ENCODE data around the gene BABAM2.
"Not testable (repeated sequence)": the region's sequence is repeated elsewhere in the genome, so short reads cannot be mapped to it uniquely, and the experiment has no call there.

BABAM2 gene

DNA sequence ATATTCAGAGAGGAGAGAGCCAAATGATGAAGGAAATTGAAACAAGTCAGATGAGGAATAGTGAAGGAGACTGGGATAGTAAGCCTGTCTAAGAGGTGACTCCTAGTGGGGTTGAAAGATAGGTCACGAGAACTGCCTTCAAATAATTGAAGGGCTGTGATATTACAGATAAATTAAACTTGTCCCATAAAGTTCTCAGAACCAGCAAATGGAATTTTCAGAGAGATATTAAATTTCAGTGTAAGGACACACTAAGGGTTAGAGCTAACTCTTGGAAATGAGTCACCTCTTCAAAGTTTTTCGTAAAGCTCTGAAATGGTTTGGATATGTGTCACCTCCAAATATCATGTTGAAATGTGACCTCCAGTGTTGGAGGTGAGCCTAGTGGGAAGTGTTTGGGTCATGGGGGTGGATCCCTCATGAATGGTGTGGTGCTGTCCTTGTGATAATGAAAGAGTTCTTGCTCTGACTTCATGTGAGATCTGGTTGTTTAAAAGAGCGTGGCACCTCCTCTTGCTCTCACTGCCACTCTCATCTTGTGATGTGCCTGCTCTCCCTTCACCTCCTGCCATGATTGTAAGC lies 87.3 kb downstream of the BABAM2 start:
- 95 to 100% methylated on average over 2 of the region's 3 CpGs for WGBS, 2 experiments (ENCODE audit: insufficient coverage in 2 of 2)

DNA sequence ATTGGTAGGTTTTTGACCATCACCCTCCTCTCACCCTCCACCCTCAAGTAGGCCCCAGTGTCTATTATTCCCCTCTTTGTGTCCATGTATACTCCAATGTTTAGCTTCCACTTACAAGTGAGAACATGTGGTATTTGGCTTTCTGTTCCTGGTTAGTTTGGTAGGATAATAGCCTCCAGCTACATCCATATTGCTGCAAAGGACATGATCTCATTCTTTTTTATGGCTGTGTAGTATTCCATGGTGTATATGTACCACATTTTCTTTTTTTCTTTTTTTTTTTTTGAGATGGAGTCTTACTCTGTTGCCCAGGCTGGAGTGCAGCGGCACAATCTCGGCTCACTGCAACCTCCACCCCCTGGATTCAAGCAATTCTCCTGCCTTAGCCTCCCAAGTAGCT lies 88.2 kb downstream of the BABAM2 start:
- not testable (repeated sequence) for H3K9me3 ChIP-seq (ENCODE audit: control insufficient read depth, low read length); H3K36me3 ChIP-seq (ENCODE audit: control insufficient read depth, insufficient read depth, low read length); H3K4me1 ChIP-seq (ENCODE audit: control insufficient read depth, insufficient read depth, low read length, poor library complexity, severe bottlenecking); H3K4me3 ChIP-seq (ENCODE audit: extremely low read depth, insufficient read depth, low read length, poor library complexity, severe bottlenecking); H3K27ac ChIP-seq (ENCODE audit: low read depth, low read length, severe bottlenecking)
- WGBS, 2 experiments (ENCODE audit: insufficient coverage in 2 of 2), result 100% methylated on average over 2 of the region's 2 CpGs; no CpG with 5 or more reads in 1 of the 2 experiments

More for the DNA sequence above, 87.3 kb downstream of the BABAM2 start:
- Histone ChIP-seq H3K36me3 (ENCODE audit: control insufficient read depth, insufficient read depth, low read length) (no peaks in the 10 kb centered on the region), H3K4me1 (ENCODE audit: control insufficient read depth, insufficient read depth, low read length, poor library complexity, severe bottlenecking) (peaks cover 3% of the 10 kb centered on the region), H3K4me3 (ENCODE audit: extremely low read depth, insufficient read depth, low read length, poor library complexity, severe bottlenecking) (no peak overlapping the region), H3K9me3 (ENCODE audit: control insufficient read depth, low read length) (peaks cover under 1% of the 10 kb centered on the region), H3K27ac (ENCODE audit: low read depth, low read length, severe bottlenecking) (no peak overlapping the region)

DNA sequence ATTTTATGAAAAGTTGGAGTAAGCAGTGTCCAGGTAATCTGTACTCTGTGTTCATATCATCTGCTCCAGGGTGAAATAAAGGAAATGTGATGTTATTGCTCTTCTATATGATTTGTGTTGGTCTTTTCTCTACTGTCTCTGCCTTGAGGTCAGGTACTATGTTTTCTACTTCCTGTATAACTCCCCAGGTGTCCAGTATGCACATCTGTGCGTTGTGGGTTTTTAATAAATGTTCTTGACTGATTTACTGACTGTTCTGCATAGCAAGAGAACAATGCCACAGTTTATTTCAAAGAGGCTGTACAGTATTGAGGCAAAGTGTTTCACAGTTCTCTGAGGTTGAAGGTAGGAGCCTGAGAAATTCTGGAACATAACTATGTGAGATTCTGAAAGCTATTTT lies 89.7 kb downstream of the BABAM2 start:
- Histone ChIP-seq H3K9me3 (ENCODE audit: control insufficient read depth, low read length) (peaks cover 5% of the 10 kb centered on the region), H3K4me3 (ENCODE audit: extremely low read depth, insufficient read depth, low read length, poor library complexity, severe bottlenecking) (no peak overlapping the region), H3K36me3 (ENCODE audit: control insufficient read depth, insufficient read depth, low read length) (no peaks in the 10 kb centered on the region), H3K4me1 (ENCODE audit: control insufficient read depth, insufficient read depth, low read length, poor library complexity, severe bottlenecking) (peaks cover 3% of the 10 kb centered on the region), H3K27ac (ENCODE audit: low read depth, low read length, severe bottlenecking) (no peak overlapping the region)
- WGBS, 2 experiments (ENCODE audit: insufficient coverage in 2 of 2), result no CpG with 5 or more reads among the region's 1 CpG

DNA sequence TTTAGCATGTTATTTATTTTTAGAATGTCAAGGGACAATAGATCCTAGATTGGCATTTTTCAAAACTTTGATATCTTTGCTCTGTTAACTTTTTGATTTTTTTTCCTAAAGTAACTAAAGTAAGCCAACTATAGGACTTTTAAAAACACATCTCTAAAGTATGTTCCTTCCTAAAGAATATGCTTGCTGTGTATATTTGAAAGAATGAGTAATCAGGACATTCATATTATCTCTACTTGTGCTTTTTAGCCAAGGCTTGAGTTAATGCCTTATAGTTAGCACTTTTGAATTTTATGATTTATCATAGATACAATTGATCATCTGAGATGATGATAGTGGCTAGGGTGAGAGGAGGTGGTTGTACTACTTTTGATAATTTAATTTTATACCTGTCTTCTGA lies 93.6 kb downstream of the BABAM2 start:
- no peak overlapping the region for H3K4me3 ChIP-seq (ENCODE audit: extremely low read depth, insufficient read depth, low read length, poor library complexity, severe bottlenecking)
- H3K27ac ChIP-seq (ENCODE audit: low read depth, low read length, severe bottlenecking), result no peak overlapping the region
- peaks cover 5% of the 10 kb centered on the region for H3K9me3 ChIP-seq (ENCODE audit: control insufficient read depth, low read length)
- H3K36me3 ChIP-seq (ENCODE audit: control insufficient read depth, insufficient read depth, low read length), result no peaks in the 10 kb centered on the region
- H3K4me1 ChIP-seq (ENCODE audit: control insufficient read depth, insufficient read depth, low read length, poor library complexity, severe bottlenecking), result no peaks in the 10 kb centered on the region

DNA sequence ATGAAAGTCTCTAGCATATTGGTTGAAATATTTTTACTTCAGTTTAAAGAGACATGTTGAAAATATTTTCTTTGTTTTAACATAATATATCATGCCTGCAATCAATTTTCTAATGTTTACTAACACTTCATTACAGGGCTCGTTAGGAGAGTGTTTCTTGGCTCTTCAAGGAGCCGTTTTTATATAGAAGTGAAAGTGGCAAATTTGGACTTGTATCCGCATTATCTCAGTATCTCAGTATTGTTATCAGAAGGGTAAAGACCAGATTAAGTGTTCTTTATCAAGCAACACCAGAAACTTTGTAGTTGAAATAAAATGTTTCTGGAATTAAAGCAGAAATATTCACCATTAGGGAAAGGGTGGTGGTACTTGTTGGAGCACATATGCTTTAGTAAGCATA lies 97.8 kb downstream of the BABAM2 start:
- Histone ChIP-seq H3K36me3 (ENCODE audit: control insufficient read depth, insufficient read depth, low read length) (no peaks in the 10 kb centered on the region), H3K9me3 (ENCODE audit: control insufficient read depth, low read length) (peaks cover under 1% of the 10 kb centered on the region), H3K27ac (ENCODE audit: low read depth, low read length, severe bottlenecking) (no peak overlapping the region), H3K4me1 (ENCODE audit: control insufficient read depth, insufficient read depth, low read length, poor library complexity, severe bottlenecking) (peaks cover 5% of the 10 kb centered on the region), H3K4me3 (ENCODE audit: extremely low read depth, insufficient read depth, low read length, poor library complexity, severe bottlenecking) (no peak overlapping the region)
- 100% methylated on average over 2 of the region's 3 CpGs; no CpG with 5 or more reads in 1 of the 2 experiments for WGBS, 2 experiments (ENCODE audit: insufficient coverage in 2 of 2)

DNA sequence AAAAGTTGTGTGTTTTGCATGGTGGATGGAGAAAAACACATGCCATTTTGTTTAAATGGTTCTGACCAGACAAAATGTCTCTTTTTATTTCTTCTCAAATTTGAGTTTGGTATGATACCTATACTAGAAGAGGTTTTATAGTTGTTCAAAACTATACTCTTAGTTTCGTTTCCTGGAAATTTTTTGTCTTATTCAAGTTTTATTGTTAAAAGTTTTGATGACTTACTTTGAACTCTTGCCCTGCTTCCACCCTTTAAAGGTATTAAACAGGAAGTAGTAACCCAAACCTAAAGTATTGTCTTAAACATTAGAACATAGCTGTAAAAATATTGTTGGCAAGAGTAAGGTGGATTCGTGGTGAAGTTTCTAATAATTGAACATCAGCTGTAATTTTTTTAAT lies 98.2 kb downstream of the BABAM2 start:
- no peak overlapping the region for H3K4me3 ChIP-seq (ENCODE audit: extremely low read depth, insufficient read depth, low read length, poor library complexity, severe bottlenecking)
- no peaks in the 10 kb centered on the region for H3K36me3 ChIP-seq (ENCODE audit: control insufficient read depth, insufficient read depth, low read length)
- peaks cover 8% of the 10 kb centered on the region for H3K4me1 ChIP-seq (ENCODE audit: control insufficient read depth, insufficient read depth, low read length, poor library complexity, severe bottlenecking)
- H3K27ac ChIP-seq (ENCODE audit: low read depth, low read length, severe bottlenecking), result no peak overlapping the region
- no peaks in the 10 kb centered on the region for H3K9me3 ChIP-seq (ENCODE audit: control insufficient read depth, low read length)
- no CpG with 5 or more reads among the region's 2 CpGs for WGBS, 2 experiments (ENCODE audit: insufficient coverage in 2 of 2)

DNA sequence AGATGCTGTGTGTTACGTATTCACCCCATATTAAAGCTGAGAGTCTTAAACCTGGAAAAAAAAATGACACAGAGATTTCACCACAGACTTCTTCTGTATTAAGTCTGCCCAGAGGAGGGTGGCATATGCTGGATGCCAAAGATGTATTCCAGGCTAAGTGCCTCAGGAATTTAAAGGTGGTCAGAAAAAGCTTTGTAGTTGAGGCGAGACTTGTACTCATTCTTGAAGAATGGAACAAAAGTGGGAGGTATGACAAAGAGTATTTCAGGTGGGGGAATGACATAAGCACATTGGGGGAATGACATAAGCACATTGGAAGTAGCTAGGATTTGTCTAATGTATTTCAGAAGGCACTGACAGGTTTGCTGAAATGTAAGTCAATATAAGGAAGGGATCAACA lies 98.6 kb downstream of the BABAM2 start:
- Histone ChIP-seq H3K4me3 (ENCODE audit: extremely low read depth, insufficient read depth, low read length, poor library complexity, severe bottlenecking) (no peak overlapping the region), H3K27ac (ENCODE audit: low read depth, low read length, severe bottlenecking) (no peak overlapping the region), H3K36me3 (ENCODE audit: control insufficient read depth, insufficient read depth, low read length) (no peaks in the 10 kb centered on the region), H3K4me1 (ENCODE audit: control insufficient read depth, insufficient read depth, low read length, poor library complexity, severe bottlenecking) (peaks cover 11% of the 10 kb centered on the region), H3K9me3 (ENCODE audit: control insufficient read depth, low read length) (no peaks in the 10 kb centered on the region)
- WGBS, 2 experiments (ENCODE audit: insufficient coverage in 2 of 2), result 85 to 100% methylated on average over 1 of the region's 2 CpGs

DNA sequence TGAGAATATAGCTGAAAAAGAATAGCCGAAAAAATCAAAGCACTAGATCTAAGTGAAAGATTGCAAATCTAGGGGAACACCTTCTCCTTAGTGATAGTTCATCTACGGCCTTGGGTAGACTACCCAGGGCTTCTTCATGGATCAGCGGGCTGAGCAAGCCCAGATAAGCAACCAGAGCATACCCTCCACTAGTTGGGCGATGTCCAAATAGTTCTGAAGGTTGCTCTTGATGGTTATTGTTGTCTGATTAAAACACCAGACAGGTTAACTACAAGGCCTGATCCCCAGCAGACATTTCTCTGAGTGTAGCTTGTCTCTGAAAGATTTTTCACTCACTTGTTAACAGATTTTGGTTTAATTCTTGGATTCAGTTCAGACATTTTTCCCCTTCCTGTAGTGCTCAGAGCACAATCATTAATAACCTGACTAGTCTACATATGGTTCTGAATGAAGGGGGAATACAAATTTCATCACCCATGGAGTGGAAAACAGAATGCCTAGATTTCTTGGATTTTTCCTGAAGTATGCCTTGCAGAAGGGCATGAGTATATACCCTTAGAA lies 99.6 kb downstream of the BABAM2 start:
- H3K4me1 ChIP-seq (ENCODE audit: control insufficient read depth, insufficient read depth, low read length, poor library complexity, severe bottlenecking), result peaks cover 11% of the 10 kb centered on the region
- H3K27ac ChIP-seq (ENCODE audit: low read depth, low read length, severe bottlenecking), result no peak overlapping the region
- H3K9me3 ChIP-seq (ENCODE audit: control insufficient read depth, low read length), result no peaks in the 10 kb centered on the region
- WGBS, 2 experiments (ENCODE audit: insufficient coverage in 2 of 2), result 90 to 92% methylated on average over 2 of the region's 4 CpGs
- H3K4me3 ChIP-seq (ENCODE audit: extremely low read depth, insufficient read depth, low read length, poor library complexity, severe bottlenecking), result no peak overlapping the region
- H3K36me3 ChIP-seq (ENCODE audit: control insufficient read depth, insufficient read depth, low read length), result no peaks in the 10 kb centered on the region

DNA sequence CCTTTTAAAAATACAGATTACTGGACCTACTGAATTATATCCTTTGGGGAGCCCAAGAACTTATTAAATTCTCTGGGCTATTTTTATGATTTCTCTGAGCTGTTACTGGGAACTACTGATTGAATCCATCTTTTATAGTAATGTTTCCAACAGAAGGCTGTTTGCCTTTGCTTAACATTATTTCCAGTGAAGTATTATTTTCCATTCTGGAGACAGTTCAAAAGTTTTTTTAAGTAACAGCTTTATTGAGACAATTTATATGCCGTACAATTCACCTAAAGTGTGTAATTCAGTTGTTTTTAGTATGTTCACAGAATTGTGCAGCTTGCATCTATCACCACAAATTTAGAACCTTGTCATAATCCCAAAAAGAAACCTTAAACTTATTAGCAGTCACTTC lies 100.6 kb downstream of the BABAM2 start:
- Histone ChIP-seq H3K9me3 (ENCODE audit: control insufficient read depth, low read length) (no peaks in the 10 kb centered on the region), H3K4me1 (ENCODE audit: control insufficient read depth, insufficient read depth, low read length, poor library complexity, severe bottlenecking) (peaks cover 12% of the 10 kb centered on the region), H3K4me3 (ENCODE audit: extremely low read depth, insufficient read depth, low read length, poor library complexity, severe bottlenecking) (no peak overlapping the region), H3K36me3 (ENCODE audit: control insufficient read depth, insufficient read depth, low read length) (no peaks in the 10 kb centered on the region), H3K27ac (ENCODE audit: low read depth, low read length, severe bottlenecking) (no peak overlapping the region)
- whole genome bisulfite sequencing, 2 experiments (ENCODE audit: insufficient coverage in 2 of 2), result no CpG with 5 or more reads among the region's 1 CpG

DNA sequence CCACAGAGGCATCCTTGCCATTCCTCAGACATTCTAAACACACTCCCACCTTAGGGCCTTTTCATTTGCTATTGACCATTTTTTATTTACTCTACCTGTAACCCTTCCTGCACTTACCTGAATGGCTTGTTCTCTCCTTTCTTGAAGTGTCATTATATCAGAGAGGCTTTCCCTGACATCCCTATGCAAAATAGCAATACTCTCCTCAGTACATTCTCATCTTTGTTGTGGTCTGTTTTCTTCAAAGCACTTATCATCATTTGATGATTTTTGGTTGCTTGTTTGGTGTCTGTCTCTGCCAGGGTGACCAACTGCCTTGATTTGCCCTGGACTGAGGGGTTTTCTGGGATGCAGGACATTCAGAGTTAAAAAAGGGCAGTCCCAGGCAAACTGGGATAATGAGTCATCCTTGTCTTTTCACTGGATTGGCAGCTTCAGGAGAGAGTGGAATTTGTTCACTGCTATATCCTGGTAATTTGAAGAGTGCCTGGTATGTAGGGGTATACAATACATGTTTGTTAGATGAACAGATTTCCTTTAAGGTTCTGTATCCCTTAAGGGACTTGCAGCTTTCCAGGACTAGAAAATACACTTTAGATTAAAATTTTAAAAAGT lies 102.4 kb downstream of the BABAM2 start:
- Histone ChIP-seq H3K36me3 (ENCODE audit: control insufficient read depth, insufficient read depth, low read length) (no peaks in the 10 kb centered on the region), H3K27ac (ENCODE audit: low read depth, low read length, severe bottlenecking) (no peak overlapping the region), H3K4me3 (ENCODE audit: extremely low read depth, insufficient read depth, low read length, poor library complexity, severe bottlenecking) (no peak overlapping the region), H3K4me1 (ENCODE audit: control insufficient read depth, insufficient read depth, low read length, poor library complexity, severe bottlenecking) (peaks cover 15% of the 10 kb centered on the region), H3K9me3 (ENCODE audit: control insufficient read depth, low read length) (no peaks in the 10 kb centered on the region)

DNA sequence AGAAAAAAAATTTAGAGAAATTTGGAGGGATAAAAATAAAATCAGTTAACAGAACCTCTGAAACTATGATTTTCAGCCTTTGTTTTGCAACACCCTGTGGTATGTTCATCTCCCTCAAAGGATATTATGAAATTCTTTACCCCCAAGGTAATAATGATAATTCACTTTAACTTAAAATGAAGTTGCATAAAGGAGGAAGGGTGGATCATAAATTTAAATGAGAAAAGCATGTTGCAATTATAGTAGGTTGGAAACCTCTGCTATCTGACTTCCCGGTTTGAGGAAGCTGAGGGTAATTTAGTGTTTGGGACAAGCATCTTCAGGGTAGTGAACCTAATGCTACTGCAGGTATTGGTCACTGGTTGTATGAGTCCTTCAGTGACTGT lies 102.9 kb downstream of the BABAM2 start:
- no peak overlapping the region for H3K4me3 ChIP-seq (ENCODE audit: extremely low read depth, insufficient read depth, low read length, poor library complexity, severe bottlenecking)
- peaks cover 15% of the 10 kb centered on the region for H3K4me1 ChIP-seq (ENCODE audit: control insufficient read depth, insufficient read depth, low read length, poor library complexity, severe bottlenecking)
- H3K9me3 ChIP-seq (ENCODE audit: control insufficient read depth, low read length), result no peaks in the 10 kb centered on the region
- H3K27ac ChIP-seq (ENCODE audit: low read depth, low read length, severe bottlenecking), result no peak overlapping the region
- WGBS, 2 experiments (ENCODE audit: insufficient coverage in 2 of 2), result 73 to 88% methylated on average over 1 of the region's 1 CpG
- no peaks in the 10 kb centered on the region for H3K36me3 ChIP-seq (ENCODE audit: control insufficient read depth, insufficient read depth, low read length)

All from mesodermal cell (in vitro differentiated cells).